HG03565 (cell line): ENCODE measurements around the gene CD37.
"Not testable (repeated sequence)": the region's sequence is repeated elsewhere in the genome, so short reads cannot be mapped to it uniquely, and the experiment has no call there.

Experiments used
- ATAC-seq: cut with Tn5 transposase; IDR thresholded peaks from one replicate; pipeline ENCODE4 v1.9.1; 2021; ENCODE audit warnings: mild to moderate bottlenecking, moderate library complexity; ENCODE audit not compliant: unreplicated experiment

Gene CD37

DNA sequence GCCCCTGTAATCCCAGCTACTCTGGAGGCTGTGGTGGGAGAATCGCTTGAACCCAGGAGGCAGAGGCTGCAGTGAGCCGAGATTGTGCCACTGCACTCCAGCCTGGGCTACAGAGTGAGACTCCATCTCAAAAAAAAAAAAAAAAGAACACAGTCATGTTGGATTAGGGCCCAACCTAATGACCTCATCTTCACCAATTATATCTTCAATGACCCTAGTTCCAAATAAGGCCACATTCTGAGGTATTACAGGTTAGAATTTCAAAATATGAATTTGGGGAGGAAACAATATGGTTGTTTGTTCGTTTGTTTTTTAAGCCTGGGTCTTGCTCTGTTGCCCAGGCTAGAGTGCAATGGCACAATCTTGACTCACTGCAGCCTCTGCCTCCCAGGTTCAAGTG lies 38.0 kb downstream of the CD37 start:
- ATAC-seq, result not testable (repeated sequence)

DNA sequence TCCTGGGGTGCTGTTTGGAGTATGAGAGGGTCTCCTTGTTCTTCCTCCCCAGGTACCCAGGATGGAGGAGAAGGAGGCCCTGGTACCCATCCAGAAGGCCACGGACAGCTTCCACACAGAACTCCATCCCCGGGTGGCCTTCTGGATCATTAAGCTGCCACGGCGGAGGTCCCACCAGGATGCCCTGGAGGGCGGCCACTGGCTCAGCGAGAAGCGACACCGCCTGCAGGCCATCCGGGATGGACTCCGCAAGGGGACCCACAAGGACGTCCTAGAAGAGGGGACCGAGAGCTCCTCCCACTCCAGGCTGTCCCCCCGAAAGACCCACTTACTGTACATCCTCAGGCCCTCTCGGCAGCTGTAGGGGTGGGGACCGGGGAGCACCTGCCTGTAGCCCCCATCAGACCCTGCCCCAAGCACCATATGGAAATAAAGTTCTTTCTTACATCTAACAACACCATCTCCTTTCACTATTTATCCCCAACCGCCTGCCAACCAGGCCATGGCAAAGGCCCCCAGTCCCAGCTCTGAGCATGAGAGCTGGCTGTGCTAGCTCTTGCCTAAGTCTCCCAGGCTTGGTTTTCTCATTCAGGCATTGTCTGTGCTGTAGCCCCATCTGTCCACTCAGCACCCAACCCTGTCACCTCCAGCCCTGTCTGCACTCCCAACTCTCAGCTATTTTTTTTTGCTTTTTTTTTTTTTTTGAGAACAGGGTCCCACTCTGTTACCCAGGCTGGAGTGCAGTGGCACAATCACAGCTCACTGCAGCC lies 39.6 kb downstream of the CD37 start:
- ATAC-seq, result no peak

GRCh38 chr19:49378512-49378911 lies 43.3 kb downstream of the CD37 start:
- ATAC-seq, result no peak

DNA sequence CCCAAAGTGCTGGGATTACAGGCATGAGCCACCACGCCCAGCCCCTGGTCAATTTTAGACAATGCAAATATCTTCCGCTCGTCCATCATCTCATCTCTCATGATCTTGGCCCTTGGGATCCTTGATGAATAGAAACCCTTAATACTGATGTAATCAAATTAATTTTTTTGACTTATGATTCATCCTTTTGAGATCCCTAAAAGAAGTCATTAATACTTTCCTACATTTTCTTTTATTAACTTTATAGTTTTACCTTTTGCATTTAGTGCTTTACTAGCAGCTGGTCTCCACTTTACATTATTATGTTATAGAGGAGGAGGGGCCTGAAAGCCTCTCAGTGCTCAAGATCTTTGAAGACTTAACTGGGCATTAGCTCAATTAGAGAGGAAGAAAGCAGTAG lies 45.2 kb downstream of the CD37 start:
- ATAC-seq, result no peak

DNA sequence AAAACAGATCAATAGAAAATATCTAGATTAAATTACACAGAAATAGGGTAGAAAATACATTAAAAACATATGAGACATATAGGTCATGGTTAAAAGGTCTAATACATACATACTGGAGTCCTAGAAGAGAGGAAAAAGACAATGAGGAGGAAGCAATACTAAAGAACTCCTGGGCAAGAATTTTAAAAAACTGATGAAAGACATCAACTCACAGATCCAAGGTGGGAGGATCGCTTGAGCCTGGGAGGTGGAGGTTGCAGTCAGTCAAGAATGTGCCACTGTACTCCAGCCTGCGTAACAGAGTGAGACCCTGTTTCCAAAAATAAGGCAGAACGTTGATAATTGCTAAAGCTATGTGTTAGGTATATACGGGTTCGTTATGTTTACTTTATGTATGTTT lies 47.4 kb downstream of the CD37 start:
- ATAC-seq, result no peak

- no peak for ATAC-seq
Observed at GRCh38 chr19:49383599-49383998, 48.4 kb downstream of the CD37 start.

GRCh38 chr19:49387936-49388372 lies 52.7 kb downstream of the CD37 start, which contains the start of gene KASH5:
Gene KASH5, plus strand, starts transcription at chr19:49388249. Its CDS starts 2,635 bp downstream, at chr19:49390884.
- no peak for ATAC-seq

DNA sequence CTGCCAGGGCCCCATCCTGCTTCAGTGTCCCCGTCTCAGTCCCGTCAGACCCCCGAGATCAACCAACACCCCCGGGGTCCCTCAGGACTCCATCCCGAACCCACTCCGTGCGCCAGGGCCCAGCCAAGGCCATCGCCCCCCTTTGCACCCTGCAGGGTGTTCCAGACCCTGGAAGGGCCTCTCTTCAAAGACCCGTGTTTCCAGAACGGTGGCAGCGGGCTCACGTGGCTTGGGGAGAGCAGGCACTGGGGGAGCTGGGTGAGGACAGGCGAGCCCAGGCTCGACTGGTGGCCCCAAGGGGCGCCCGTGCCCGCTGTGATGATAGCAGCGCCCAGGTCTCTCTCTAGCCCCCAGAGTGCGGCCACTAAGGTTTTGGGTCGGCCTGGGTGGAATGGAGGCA lies 54.2 kb downstream of the CD37 start:
- no peak for ATAC-seq
